ENCODE data around the gene DNAJC4. TPM values are rescaled to one million over a fixed set of nuclear protein-coding genes. Genes with fewer than 3 reads are reported as not detected.

The DNAJC4 gene
- total and polyA plus RNA-seq, 2 of the 8 experiments (the other 6 are each of a cell fraction or from before 2014, with no cell fraction given) = 14.6 to 31.0 TPM

- TF ChIP-seq GTF2F1 (IDR thresholded peaks at IDR 0.05; ENCODE audit: borderline replicate concordance, low read depth, low read length) = no peak
Observed at GRCh38 chr11:64238999-64239398, 8.7 kb downstream of the DNAJC4 start (continued).

Measured in H1 (cell line).